Measurements from ENCODE around the gene ORM1. TPM values are rescaled to one million over a fixed set of nuclear protein-coding genes. Genes with fewer than 3 reads are reported as not detected.
"Not testable (repeated sequence)": the region's sequence is repeated elsewhere in the genome, so short reads cannot be mapped to it uniquely, and the experiment has no call there.

Gene ORM1
- total RNA-seq, 1 experiment from 2014 or later, result 27.5 TPM

DNA sequence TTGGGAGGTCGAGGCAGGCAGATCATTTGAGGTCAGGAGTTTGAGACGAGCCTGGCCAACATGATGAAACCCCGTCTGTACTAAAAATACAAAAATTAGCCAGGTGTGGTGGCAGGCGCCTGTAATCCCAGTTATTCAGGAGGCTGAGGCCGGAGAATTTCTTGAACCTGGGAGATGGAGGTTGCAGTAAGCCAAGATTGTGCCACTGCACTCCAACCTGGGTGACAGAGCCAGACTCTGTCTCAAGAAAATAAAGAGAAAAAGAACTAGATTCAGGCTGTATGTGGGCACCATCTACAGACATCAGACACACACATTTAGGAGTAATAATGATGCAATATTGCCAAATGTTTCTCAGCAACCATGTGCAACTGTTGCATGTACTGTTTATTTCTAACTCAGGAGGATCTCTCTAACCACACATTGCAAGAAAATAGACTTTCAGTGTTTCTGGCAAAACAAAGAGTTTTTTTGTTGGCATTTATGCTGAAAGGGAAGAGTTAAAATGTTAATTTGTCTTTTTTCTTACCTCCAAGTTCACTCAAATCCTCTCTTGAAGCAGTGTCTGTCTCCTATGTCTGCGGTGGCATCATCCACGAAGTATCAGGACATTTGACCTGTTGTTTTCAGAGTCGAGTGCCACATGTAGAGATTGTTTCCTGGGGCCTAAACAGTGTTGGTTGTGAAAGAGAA lies 5.1 kb upstream of the ORM1 start:
- Histone ChIP-seq H3K36me3 (ENCODE audit: control insufficient read depth, insufficient read depth, low read length) (no peaks in the 10 kb centered on the region), H3K4me3 (ENCODE audit: low read depth, low read length) (no peak overlapping the region), H3K4me1 (no peaks in the 10 kb centered on the region; the same call in 1 of the 2 replicates), H3K27me3 (replicated peaks; ENCODE audit: control insufficient read depth, insufficient read depth, low read length) (no peaks in the 10 kb centered on the region), H3K9me3 (no peaks in the 10 kb centered on the region)
- no peak for DNase-seq
- Mint-ChIP-seq H3K4me1 (ENCODE audit: low read depth, unreplicated experiment) (peaks cover 8% of the 10 kb centered on the region), H3K27ac (ENCODE audit: unreplicated experiment) (peak overlapping the region; percentile 71), H3K9me3 (ENCODE audit: unreplicated experiment) (no peaks in the 10 kb centered on the region), H3K4me3 (ENCODE audit: unreplicated experiment) (no peak overlapping the region), H3K36me3 (ENCODE audit: insufficient read depth, unreplicated experiment) (peaks cover 5% of the 10 kb centered on the region), H3K27me3 (ENCODE audit: insufficient read depth, unreplicated experiment) (no peaks in the 10 kb centered on the region)
- POLR2A ChIA-PET, result no interaction called here
- CTCF ChIA-PET, result interaction anchor here (0.6 kb wide), 1 partner anchor 27 kb away, joined by 3 read pairs; no protein-coding TSS in a partner anchor
- BruUV-seq (replicated peaks), result no TSS peak
- TF ChIP-seq CTCF (IDR thresholded peaks at IDR 0.05; ENCODE audit: insufficient read depth in 1 of 2, low read depth in 1 of 2, low read length in 1 of 2, severe bottlenecking in 1 of 2, unreplicated experiment in 1 of 2), result no peak
- intact Hi-C loops (cut with micrococcal nuclease; ENCODE audit: unreplicated experiment), result no loop called here

DNA sequence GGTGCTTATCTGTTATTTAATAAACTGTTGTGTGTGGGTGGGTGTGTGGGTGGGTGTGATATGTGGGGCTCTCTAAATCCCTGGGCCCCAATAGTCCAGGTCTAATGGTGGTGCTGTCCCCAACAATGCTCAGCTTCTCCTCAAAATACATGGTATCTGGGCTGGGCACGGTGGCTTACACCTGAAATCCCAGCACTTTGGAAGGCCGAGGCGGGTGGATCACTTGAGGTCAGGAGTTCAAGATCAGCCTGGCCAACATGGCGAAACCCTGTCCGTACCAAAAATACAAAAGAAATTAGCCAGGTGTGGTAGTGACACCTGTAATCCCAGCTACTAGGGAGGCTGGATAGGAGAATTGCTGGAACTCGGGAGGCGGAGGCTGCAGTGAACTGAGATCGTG lies 4.5 kb upstream of the ORM1 start:
- no peak overlapping the region for H3K4me3 Mint-ChIP-seq (ENCODE audit: unreplicated experiment)
- H3K4me3 ChIP-seq (ENCODE audit: low read depth, low read length), result no peak overlapping the region
- no peaks in the 10 kb centered on the region for H3K9me3 ChIP-seq
- intact Hi-C loops (cut with micrococcal nuclease; ENCODE audit: unreplicated experiment), result no loop called here
- H3K4me1 ChIP-seq, result no peaks in the 10 kb centered on the region; the same call in 1 of the 2 replicates
- no peaks in the 10 kb centered on the region for H3K27me3 Mint-ChIP-seq (ENCODE audit: insufficient read depth, unreplicated experiment)
- no peaks in the 10 kb centered on the region for H3K9me3 Mint-ChIP-seq (ENCODE audit: unreplicated experiment)
- peak in 1 of 2 experiments; percentile 5 for DNase-seq
- H3K27me3 ChIP-seq (replicated peaks; ENCODE audit: control insufficient read depth, insufficient read depth, low read length), result no peaks in the 10 kb centered on the region
- POLR2A ChIA-PET, result no interaction called here
- no peak for TF ChIP-seq CTCF (IDR thresholded peaks at IDR 0.05; ENCODE audit: insufficient read depth in 1 of 2, low read depth in 1 of 2, low read length in 1 of 2, severe bottlenecking in 1 of 2, unreplicated experiment in 1 of 2)
- no peaks in the 10 kb centered on the region for H3K36me3 ChIP-seq (ENCODE audit: control insufficient read depth, insufficient read depth, low read length)
- no peak overlapping the region for H3K27ac Mint-ChIP-seq (ENCODE audit: unreplicated experiment)
- H3K4me1 Mint-ChIP-seq (ENCODE audit: low read depth, unreplicated experiment), result peaks cover 8% of the 10 kb centered on the region
- peaks cover 5% of the 10 kb centered on the region for H3K36me3 Mint-ChIP-seq (ENCODE audit: insufficient read depth, unreplicated experiment)
- CTCF ChIA-PET, result no interaction called here
- BruUV-seq (replicated peaks), result no TSS peak

- H3K4me1 Mint-ChIP-seq (ENCODE audit: low read depth, unreplicated experiment), result peaks cover 8% of the 10 kb centered on the region
- DNase-seq, result peak in 1 of 2 experiments; percentile 25
Measured at GRCh38 chr9:114319147-114319546, 3.8 kb upstream of the ORM1 start.

GRCh38 chr9:114320710-114321109 lies 2.2 kb upstream of the ORM1 start:
- H3K27ac Mint-ChIP-seq (ENCODE audit: unreplicated experiment); CTCF ChIA-PET; H3K4me3 Mint-ChIP-seq (ENCODE audit: unreplicated experiment); H3K36me3 ChIP-seq (ENCODE audit: control insufficient read depth, insufficient read depth, low read length); H3K4me1 Mint-ChIP-seq (ENCODE audit: low read depth, unreplicated experiment); H3K27me3 ChIP-seq (replicated peaks; ENCODE audit: control insufficient read depth, insufficient read depth, low read length); BruUV-seq (replicated peaks); H3K9me3 ChIP-seq; H3K4me1 ChIP-seq; POLR2A ChIA-PET; H3K36me3 Mint-ChIP-seq (ENCODE audit: insufficient read depth, unreplicated experiment); H3K27me3 Mint-ChIP-seq (ENCODE audit: insufficient read depth, unreplicated experiment); H3K9me3 Mint-ChIP-seq (ENCODE audit: unreplicated experiment); intact Hi-C loops (cut with micrococcal nuclease; ENCODE audit: unreplicated experiment); DNase-seq; H3K4me3 ChIP-seq (ENCODE audit: low read depth, low read length): not testable (repeated sequence)

More at GRCh38 chr9:114319147-114319546, 3.8 kb upstream of the ORM1 start:
- ChIA-PET POLR2A (no interaction called here), CTCF (no interaction called here)
- Histone ChIP-seq H3K4me1 (no peaks in the 10 kb centered on the region; the same call in 1 of the 2 replicates), H3K36me3 (ENCODE audit: control insufficient read depth, insufficient read depth, low read length) (no peaks in the 10 kb centered on the region), H3K27me3 (replicated peaks; ENCODE audit: control insufficient read depth, insufficient read depth, low read length) (no peaks in the 10 kb centered on the region), H3K9me3 (no peaks in the 10 kb centered on the region), H3K4me3 (ENCODE audit: low read depth, low read length) (no peak overlapping the region)
- TF ChIP-seq CTCF (IDR thresholded peaks at IDR 0.05; ENCODE audit: insufficient read depth in 1 of 2, low read depth in 1 of 2, low read length in 1 of 2, severe bottlenecking in 1 of 2, unreplicated experiment in 1 of 2), result no peak
- H3K27ac Mint-ChIP-seq (ENCODE audit: unreplicated experiment), result peak overlapping the region; percentile 30
- H3K9me3 Mint-ChIP-seq (ENCODE audit: unreplicated experiment), result no peaks in the 10 kb centered on the region
- no peaks in the 10 kb centered on the region for H3K27me3 Mint-ChIP-seq (ENCODE audit: insufficient read depth, unreplicated experiment)
- no peak overlapping the region for H3K4me3 Mint-ChIP-seq (ENCODE audit: unreplicated experiment)
- no TSS peak for BruUV-seq (replicated peaks)
- peaks cover 5% of the 10 kb centered on the region for H3K36me3 Mint-ChIP-seq (ENCODE audit: insufficient read depth, unreplicated experiment)
- intact Hi-C loops (cut with micrococcal nuclease; ENCODE audit: unreplicated experiment), result no loop called here

Measured in Caco-2 (cell line).